ENCODE results near the gene ABHD15.

DNA sequence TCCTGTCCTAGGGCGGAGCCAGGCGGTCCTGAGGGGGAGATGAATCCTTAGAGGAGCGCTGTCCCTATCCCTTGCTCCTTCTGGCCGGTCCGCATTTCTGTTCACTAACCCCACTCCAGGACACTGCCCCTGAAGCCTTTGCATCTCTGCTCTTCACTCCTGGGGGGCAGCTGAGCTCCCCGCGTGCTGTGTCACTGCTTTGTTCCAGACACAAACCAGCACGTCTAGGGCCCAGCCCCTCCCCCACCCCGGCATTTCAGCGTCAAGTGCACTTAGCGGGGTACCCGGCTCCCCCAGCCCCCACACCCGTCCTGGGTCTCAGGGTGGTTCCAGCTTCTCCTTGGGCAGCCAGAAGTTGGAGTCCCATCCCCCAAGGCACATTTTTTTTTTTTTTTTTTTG, 47.0 kb upstream of the ABHD15 start:
- no peak for TF ChIP-seq EZH2phosphoT487 (IDR thresholded peaks at IDR 0.05; ENCODE audit: borderline replicate concordance, low read length)
- TF ChIP-seq, protein P1, sequence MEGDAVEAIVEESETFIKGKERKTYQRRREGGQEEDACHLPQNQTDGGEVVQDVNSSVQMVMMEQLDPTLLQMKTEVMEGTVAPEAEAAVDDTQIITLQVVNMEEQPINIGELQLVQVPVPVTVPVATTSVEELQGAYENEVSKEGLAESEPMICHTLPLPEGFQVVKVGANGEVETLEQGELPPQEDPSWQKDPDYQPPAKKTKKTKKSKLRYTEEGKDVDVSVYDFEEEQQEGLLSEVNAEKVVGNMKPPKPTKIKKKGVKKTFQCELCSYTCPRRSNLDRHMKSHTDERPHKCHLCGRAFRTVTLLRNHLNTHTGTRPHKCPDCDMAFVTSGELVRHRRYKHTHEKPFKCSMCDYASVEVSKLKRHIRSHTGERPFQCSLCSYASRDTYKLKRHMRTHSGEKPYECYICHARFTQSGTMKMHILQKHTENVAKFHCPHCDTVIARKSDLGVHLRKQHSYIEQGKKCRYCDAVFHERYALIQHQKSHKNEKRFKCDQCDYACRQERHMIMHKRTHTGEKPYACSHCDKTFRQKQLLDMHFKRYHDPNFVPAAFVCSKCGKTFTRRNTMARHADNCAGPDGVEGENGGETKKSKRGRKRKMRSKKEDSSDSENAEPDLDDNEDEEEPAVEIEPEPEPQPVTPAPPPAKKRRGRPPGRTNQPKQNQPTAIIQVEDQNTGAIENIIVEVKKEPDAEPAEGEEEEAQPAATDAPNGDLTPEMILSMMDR (IDR thresholded peaks at IDR 0.05; ENCODE audit: low read depth, low read length, poor library complexity, severe bottlenecking): no peak

All from DOHH2 (cell line).